GM19395 (cell line): ENCODE data around the gene MSI2.
A peak's percentile ranks its signal among the peaks of the same experiment; 100 is the strongest.

Experiments
- ATAC-seq: cut with Tn5 transposase; IDR thresholded peaks from one replicate; pipeline ENCODE4 v1.9.1; 2021; ENCODE audit warnings: mild to moderate bottlenecking, moderate library complexity; ENCODE audit not compliant: unreplicated experiment

The MSI2 gene

GRCh38 chr17:57406981-57407286 lies 150.6 kb downstream of the MSI2 start:
- no peak for ATAC-seq

GRCh38 chr17:57407287-57408070 lies 151.2 kb downstream of the MSI2 start:
- no peak for ATAC-seq

GRCh38 chr17:57408071-57408811 lies 151.9 kb downstream of the MSI2 start:
- peak; percentile 91 for ATAC-seq

DNA sequence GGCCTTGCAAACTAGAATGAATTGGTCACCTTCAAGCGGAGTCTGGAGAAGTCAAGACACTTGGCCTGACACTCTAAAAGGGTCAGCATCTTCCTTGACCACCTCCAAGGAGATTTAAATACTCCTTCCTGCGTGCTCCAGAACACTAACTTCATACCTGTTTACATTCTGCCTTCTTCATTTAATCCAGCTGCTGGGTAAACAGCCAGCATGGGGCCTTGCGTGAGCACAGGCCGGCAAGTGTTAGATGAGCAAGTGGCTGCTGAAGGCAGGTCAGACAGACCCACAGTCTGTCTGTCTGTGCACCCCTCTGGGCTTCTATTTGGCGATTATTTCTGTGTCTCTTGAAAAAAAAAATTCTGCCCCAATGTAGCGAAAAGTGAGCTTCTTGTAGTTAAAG lies 153.8 kb downstream of the MSI2 start:
- no peak for ATAC-seq

DNA sequence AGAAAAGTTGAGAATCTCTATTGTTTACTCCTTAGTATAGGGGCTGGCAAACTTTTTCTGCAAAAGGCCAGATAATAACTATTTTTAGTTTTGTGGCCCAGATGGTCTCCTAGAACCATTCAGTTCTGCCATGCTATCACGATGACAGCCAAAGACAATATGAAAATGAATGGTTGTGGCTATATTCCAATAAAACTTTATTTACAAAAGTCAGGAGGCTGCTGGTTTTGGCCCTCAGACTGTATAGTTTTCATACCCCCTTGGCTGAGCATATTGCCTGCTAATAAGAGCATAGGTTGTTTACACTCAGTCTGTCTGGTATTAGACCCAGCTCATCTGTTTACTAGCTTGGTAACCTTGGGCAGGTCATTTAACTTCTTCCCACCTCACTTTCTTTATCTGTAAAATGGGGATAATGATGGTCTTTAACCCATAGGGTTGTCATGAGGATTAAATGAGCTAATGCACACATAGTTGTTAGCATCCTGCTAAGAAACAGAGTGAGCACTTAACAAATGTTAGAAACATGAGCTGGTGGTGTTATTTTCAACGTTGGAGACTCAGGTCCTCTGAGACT lies 156.3 kb downstream of the MSI2 start:
- ATAC-seq, result no peak

DNA sequence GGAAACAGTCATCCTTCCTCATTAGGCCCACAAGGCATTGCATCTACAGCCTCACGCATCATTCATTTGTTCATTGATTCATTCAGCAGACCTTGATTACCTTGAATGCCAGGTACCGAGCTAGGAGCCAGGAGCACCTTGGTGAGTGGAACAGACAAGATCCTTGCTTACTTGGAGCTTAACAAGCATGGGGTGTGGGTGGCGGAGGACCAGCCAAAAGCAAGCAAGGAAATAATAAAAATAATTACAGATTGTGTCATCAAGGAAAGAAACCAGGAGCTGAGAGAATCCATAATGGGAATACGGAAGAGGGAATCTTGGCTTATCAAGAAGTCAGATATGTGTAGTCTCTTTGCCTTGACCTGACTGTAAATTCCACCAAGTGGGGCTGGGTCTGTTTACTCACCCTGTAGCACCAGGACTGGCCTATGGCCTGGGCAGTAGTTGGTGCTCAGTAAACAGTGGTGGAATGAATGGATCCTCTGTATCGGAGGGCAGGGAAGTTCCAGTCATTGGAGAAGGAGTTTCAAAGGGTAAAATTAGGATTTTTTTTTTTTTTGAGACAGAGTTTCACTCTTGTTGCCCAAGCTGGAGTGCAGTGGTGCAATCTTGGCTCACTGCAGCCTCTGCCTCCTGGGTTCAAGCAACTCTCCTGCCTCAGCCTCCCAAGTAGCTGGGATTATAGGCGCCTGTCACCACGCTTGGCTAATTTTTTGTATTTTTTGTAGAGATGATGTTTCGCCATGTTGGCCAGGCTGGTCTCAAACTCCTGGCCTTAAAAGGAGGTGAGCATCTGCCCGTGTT lies 157.7 kb downstream of the MSI2 start:
- no peak for ATAC-seq

GRCh38 chr17:57415751-57416207 lies 159.5 kb downstream of the MSI2 start:
- no peak for ATAC-seq

GRCh38 chr17:57416369-57416768 lies 160.0 kb downstream of the MSI2 start:
- no peak for ATAC-seq

DNA sequence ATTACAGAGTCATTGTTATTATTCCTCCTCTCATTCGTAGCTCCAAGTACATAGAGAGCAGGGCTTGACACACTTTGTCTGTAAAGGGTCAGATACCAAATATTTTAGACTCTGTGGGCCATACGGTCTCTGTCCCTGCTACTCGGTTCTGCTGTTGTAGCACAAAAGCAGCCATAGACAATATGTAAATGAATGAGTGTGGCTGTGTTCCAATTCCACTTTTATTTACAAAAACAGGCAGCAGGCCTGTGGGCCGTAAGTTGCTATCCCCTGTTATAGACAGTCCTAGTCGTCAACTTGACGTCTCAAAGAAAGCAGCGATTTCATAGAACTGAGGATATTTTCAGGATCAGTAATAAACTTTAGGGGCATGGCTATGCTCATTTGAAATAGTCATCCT lies 161.6 kb downstream of the MSI2 start:
- ATAC-seq, result no peak

DNA sequence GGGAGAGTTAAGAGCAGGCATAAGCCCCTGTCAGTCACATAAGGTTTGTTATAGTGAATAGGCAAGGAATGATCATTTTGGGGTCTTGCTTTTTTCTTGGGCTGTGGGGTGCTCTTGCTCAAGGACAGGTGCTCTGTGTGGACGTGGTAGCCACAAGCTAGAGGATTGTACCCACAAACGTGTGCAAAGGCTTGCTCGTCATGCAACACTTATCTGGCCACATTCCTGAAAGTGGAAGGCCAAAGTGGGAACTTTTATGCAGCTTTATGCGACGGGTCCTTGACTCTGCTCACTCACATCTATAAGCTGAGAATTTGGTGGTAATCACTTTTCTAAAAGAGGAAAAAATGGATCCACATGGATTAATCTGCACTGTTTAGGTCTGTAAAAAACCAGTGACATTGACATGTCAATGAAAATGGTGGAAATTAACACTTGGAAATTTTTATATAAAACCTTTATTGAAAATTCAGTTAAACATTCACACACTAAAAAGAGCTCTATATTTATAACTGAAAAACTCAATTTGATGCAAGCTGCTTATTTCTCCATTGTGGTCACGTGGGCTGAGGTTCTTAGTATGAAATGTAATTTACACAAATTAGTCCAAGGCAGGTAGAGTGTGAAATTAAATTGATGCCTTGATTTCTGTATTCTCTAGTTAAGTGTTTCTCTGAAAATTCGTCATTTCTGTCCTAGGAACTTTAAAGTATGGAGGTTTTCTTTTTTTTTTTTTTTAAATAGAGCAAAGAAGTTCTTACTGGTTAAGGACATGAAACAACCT lies 162.3 kb downstream of the MSI2 start:
- no peak for ATAC-seq

DNA sequence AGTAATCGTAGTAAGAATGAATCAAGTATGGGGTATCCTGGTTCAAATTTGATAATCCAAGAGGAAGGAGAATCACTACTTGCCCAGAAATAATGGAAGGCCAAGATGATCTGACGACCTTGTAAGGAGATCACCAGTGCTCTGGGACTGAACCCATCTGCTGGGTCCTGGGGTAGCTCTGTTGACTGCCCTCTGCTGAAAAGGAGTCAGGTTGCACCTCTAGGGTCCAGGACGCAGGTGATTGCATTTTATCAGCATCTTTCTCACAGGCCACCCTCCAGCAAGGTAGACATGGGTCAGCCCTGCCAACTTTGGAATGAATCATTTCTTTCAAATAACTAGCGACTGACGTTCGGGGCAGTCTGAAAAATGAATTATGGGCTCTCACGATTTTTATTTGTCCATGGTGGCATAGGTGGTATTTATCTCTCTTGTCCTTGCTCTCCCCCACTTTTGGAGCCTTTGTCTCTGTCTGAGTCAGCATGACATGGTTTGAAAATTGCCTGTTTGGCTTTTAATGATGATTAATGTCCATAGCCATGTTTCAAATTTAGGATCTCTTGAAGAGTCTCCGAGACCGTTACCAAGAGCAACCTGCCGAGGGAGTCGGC lies 163.7 kb downstream of the MSI2 start:
- no peak for ATAC-seq

- no peak for ATAC-seq
These were observed 164.7 kb downstream of the MSI2 start for GRCh38 chr17:57420734-57421717.

- no peak for ATAC-seq
These were observed 166.3 kb downstream of the MSI2 start for GRCh38 chr17:57422574-57423164.

GRCh38 chr17:57423541-57423940 lies 167.2 kb downstream of the MSI2 start:
- no peak for ATAC-seq

DNA sequence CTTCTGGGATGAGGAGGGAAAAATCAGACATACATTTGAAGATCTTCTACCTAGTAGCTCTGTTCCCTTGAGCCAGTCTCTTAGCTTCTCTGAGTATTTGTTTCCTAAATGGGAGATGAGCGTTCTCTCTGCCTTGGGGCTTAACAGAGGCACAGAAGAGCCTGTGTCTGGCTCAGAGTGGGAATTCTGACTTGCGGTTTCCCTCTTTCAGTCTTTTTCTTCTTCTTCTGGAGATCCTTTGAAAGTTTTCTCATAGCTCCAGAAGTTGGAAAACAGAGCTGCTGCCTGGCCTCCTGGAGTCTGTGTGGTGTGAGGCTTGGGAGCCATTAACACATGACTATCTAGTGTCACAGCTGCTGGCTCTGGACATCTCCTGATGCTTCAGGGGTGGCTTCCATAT lies 167.9 kb downstream of the MSI2 start:
- ATAC-seq, result no peak

DNA sequence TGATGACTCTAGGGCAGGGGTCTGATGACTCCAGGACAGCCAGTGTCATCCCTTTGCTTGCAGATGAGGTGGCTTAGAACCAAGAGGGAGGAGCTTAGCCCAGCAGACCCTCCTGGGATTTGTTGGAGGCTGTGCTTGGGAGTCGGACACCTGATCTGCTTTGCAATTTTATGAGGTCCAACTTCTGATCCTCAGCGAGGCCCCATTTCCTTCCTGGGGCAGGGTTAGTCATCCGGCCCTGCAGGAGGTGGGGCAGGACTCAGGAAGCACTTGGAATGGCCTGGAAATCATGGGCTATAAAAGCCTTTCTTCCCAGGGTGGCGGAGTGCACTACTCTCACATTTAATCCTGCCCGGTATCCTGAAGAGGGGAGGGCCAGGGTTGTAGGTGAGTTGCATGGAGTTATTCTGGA lies 168.5 kb downstream of the MSI2 start:
- no peak for ATAC-seq

GRCh38 chr17:57425431-57425830 lies 169.1 kb downstream of the MSI2 start:
- ATAC-seq, result no peak
